HepG2 (cell line): Measurements from ENCODE around the gene BHLHE23. TPM values are rescaled to one million over a fixed set of nuclear protein-coding genes. Genes with fewer than 3 reads are reported as not detected.

Experiments
- ATAC-seq: fragments of 200-7000 bp; cut with Tn5 transposase; 3 replicates; pipeline ENCODE4 v1.9.1; 2020; ENCODE audit warnings: mild to moderate bottlenecking, moderate library complexity
- BruUV-seq: library from RNA; stranded (reverse); fragments of 400-500 nt; replicated peaks from 2 replicates; lab custom pipeline; 2021; lab: Mats Ljungman, UMichigan
- CTCF ChIA-PET: fragments of 300-600 bp; formaldehyde crosslinking; extraction: SDS; loops from one replicate; lab custom pipeline; 2021; ENCODE audit warnings: low total read pairs, inconsistent platforms, low intra/inter-chr PET ratio; lab: Yijun Ruan, JAX
- POLR2A ChIA-PET: fragments of 350-600 bp; sonication (Branson Sonifier 250); formaldehyde crosslinking; loops from one replicate; lab custom pipeline; 2020; ENCODE audit warnings: antibody characterized with exemption, inconsistent platforms; lab: Yijun Ruan, JAX
- DNase-seq: peaks from one replicate; pipeline ENCODE4 v3.0.0-alpha.2; 2015; ENCODE audit warnings: low spot score
- FAIRE-seq: peaks from 3 replicates; lab custom pipeline; 2011; peaks lifted over from hg19 to GRCh38; lab: Jason Lieb, UNC
- H2AFZ ChIP-seq: one replicate; pipeline ENCODE4 v1.6.1; 2011; ENCODE audit warnings: low read length, inconsistent platforms
- H3K27ac ChIP-seq: fragments of 300-600 bp; 3 replicates; pipeline ENCODE4 v1.8.0; 2011; ENCODE audit warnings: mixed run types, mild to moderate bottlenecking, mixed read lengths, low read length, inconsistent platforms; ENCODE audit not compliant: insufficient read depth; ENCODE audit errors: extremely low read length
- H3K27me3 ChIP-seq, 2 experiments: fragments of 200-600 bp in 1 of 2; 2 replicates in 1 of 2; 3 replicates in 1 of 2; pipeline versions ENCODE4 v1.6.0 to v1.8.0; 2011; ENCODE audit warnings: low read length in 2 of 2, mild to moderate bottlenecking in 2 of 2, moderate library complexity in 2 of 2, inconsistent platforms in 1 of 2; ENCODE audit not compliant: insufficient read depth in 2 of 2, control insufficient read depth in 1 of 2
- H3K36me3 ChIP-seq, 2 experiments: fragments of 200-600 bp in 1 of 2; replicated peaks in 1 of 2; 2 replicates in 1 of 2; 3 replicates in 1 of 2; pipeline versions ENCODE4 v1.5.1 to v1.8.0; 2011; ENCODE audit warnings: low read length in 2 of 2, inconsistent platforms in 1 of 2; ENCODE audit not compliant: insufficient read depth in 2 of 2, control insufficient read depth in 1 of 2
- H3K4me1 ChIP-seq: 2 replicates; pipeline ENCODE4 v1.5.1; 2012; ENCODE audit warnings: low read length, inconsistent platforms; ENCODE audit not compliant: insufficient read depth
- H3K4me2 ChIP-seq: 2 replicates; pipeline ENCODE4 v1.6.0; 2011; ENCODE audit warnings: low read depth, low read length, inconsistent platforms
- H3K4me3 ChIP-seq, 3 experiments: fragments of 200-600 bp in 1 of 3; sonication (generic), shearing (Covaris generic) in 1 of 3; replicated peaks in 1 of 3; 2 replicates each; pipeline ENCODE4 v1.5.1; 2011 to 2016; ENCODE audit warnings: low read length in 3 of 3, inconsistent platforms in 2 of 3, low read depth in 2 of 3, mild to moderate bottlenecking in 2 of 3, control low read depth in 1 of 3, mixed read lengths in 1 of 3; ENCODE audit not compliant: insufficient read depth in 1 of 3
- H3K79me2 ChIP-seq: one replicate; pipeline ENCODE4 v1.6.1; 2011; ENCODE audit warnings: low read length, inconsistent platforms; ENCODE audit not compliant: insufficient read depth
- H3K9ac ChIP-seq: 2 replicates; pipeline ENCODE4 v1.6.0; 2011; ENCODE audit warnings: mild to moderate bottlenecking, low read depth, low read length, inconsistent platforms; ENCODE audit not compliant: insufficient read depth
- H3K9me3 ChIP-seq: 2 replicates; pipeline ENCODE4 v1.5.1; 2012; ENCODE audit warnings: mild to moderate bottlenecking, low read length
- H4K20me1 ChIP-seq: 2 replicates; pipeline ENCODE4 v1.6.0; 2011; ENCODE audit warnings: inconsistent platforms, mild to moderate bottlenecking, low read length, moderate library complexity; ENCODE audit not compliant: insufficient read depth
- BRCA1 ChIP-seq: sonication (generic); formaldehyde crosslinking; IDR thresholded peaks from 2 replicates; pipeline ENCODE4 v1.4.0; 2020; ENCODE audit warnings: missing genetic modification reagents
- EZH2 ChIP-seq: conservative IDR thresholded peaks from 2 replicates; pipeline ENCODE4 v1.6.1; 2012; ENCODE audit warnings: mild to moderate bottlenecking, low read depth, low read length, moderate library complexity
- JARID2 ChIP-seq: sonication (generic); formaldehyde crosslinking; IDR thresholded peaks from 2 replicates; pipeline ENCODE4 v1.8.1; 2023; ENCODE audit warnings: missing genetic modification reagents, inconsistent platforms; ENCODE audit not compliant: insufficient replicate concordance
- ZFX ChIP-seq: sonication (generic); formaldehyde crosslinking; IDR thresholded peaks from 2 replicates; pipeline ENCODE4 v1.4.0; 2020; ENCODE audit warnings: mild to moderate bottlenecking, low read depth, missing genetic modification reagents, moderate library complexity
- WGBS: methylation state at CpG from one replicate; pipeline ENCODE4 v1.1.6; 2017; ENCODE audit warnings: low lambda C conversion rate; 5-methylcytosine and 5-hydroxymethylcytosine counted together
- in situ Hi-C: cut with HindIII; loops from 2 replicates; pipeline ENCODE4 v1.10.0; 2017; ENCODE audit warnings: low pct_unique_long_range_greater_than_20kb; ENCODE audit not compliant: extremely low pct_ligation_motif_present
- intact Hi-C: fragments of 100-400 bp; cut with micrococcal nuclease; formaldehyde crosslinking; loops from one replicate; pipeline ENCODE4 v1.10.0; 2022; ENCODE audit not compliant: unreplicated experiment
- polyA plus RNA-seq, 8 experiments: library from polyadenylated mRNA; depleted of rRNA in 3 of 8; stranded (reverse) in 7 of 8; unstranded in 1 of 8; fragments of >200 nt; fragmentation: Illumina TruSeq in 4 of 8; extraction: Trizol in 4 of 8; gene quantifications; 2 replicates each; pipeline versions ENCODE4 v1.2.1 to v1.2.3, GENCODE V29; 2011 to 2016; ENCODE audit warnings: low read depth in 4 of 8, missing spikeins in 1 of 8, mixed read lengths in 1 of 8; ENCODE audit not compliant: insufficient read depth in 1 of 8
- total RNA-seq, 5 experiments: library from RNA; depleted of rRNA; stranded (reverse); fragments of >200 nt; fragmentation: Illumina TruSeq; extraction: Trizol; gene quantifications; 2 replicates each; pipeline ENCODE4 v1.2.3, GENCODE V29; 2016; ENCODE audit warnings: low read depth in 1 of 5
- TF ChIP-seq, protein P1 (sequence below): sonication (generic); formaldehyde crosslinking; IDR thresholded peaks from 2 replicates; pipeline ENCODE4 v1.4.0; 2020; ENCODE audit warnings: missing genetic modification reagents
- TF ChIP-seq, protein P2 (sequence below): sonication (generic); formaldehyde crosslinking; IDR thresholded peaks from 2 replicates; pipeline ENCODE4 v1.5.0; 2020; ENCODE audit warnings: mild to moderate bottlenecking, missing genetic modification reagents
- TF ChIP-seq, protein P3 (sequence below): IDR thresholded peaks from 2 replicates; pipeline ENCODE4 v1.6.1; 2016; ENCODE audit warnings: low read depth, missing genetic modification reagents, missing compliant biosample characterization
- TF ChIP-seq, protein P4 (sequence below): sonication (generic); formaldehyde crosslinking; IDR thresholded peaks from 2 replicates; pipeline ENCODE4 v1.4.0; 2020; ENCODE audit warnings: mild to moderate bottlenecking, missing genetic modification reagents

BHLHE23 gene
- total and polyA plus RNA-seq, 2 of the 13 experiments (the other 11 are each of a cell fraction or from before 2014, with no cell fraction given): not detected

DNA sequence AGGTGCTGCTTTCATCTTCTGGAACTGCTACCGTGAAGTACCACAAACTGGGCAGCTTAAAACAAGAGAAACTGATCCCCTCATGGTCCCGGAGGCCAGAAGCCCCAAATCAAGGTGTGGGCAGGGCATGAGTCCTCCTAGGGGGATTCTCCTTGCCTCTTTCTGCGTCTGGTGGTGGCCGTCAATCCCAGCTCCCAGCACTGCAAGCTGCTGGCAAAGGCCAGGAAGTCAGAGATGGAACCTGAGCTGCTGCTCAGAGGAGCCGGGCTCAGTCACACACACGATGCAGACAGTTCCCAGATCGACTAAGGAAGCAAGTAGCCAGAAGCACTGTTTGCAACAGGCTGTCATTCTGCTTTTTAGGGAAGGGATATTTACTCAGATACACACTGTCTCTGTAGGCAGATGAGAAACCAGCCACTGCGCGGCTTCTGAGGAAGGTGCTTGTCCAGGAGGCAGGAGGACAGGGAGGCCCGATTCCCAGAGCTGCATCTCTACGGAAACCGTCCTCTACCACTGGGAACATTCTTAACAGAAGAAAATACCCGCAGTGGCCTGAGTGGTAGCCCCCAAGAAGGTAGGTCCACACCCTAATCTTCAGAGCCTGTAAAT lies 15.5 kb downstream of the BHLHE23 start:
- ChIA-PET POLR2A (no interaction called here), CTCF (no interaction called here)
- WGBS: 6% methylated on average over 13 of the region's 13 CpGs
- intact Hi-C loops: no loop called here
- H3K27me3 ChIP-seq: peaks cover 51 to 87% of the 10 kb centered on the region in 2 experiments
- no peaks in the 10 kb centered on the region for H3K9me3 ChIP-seq
- H3K4me2 ChIP-seq: no peak overlapping the region
- H3K4me1 ChIP-seq: no peaks in the 10 kb centered on the region
- DNase-seq: no peak
- BruUV-seq: no TSS peak
- H2AFZ ChIP-seq: no peak overlapping the region
- no peak overlapping the region for H3K9ac ChIP-seq
- no peak overlapping the region for H3K4me3 ChIP-seq
- no peak for FAIRE-seq
- in situ Hi-C loops: no loop called here
- H3K79me2 ChIP-seq: no peaks in the 10 kb centered on the region
- TF ChIP-seq BRCA1 (CRISPR knock-in tag): no peak
- TF ChIP-seq, protein P1, sequence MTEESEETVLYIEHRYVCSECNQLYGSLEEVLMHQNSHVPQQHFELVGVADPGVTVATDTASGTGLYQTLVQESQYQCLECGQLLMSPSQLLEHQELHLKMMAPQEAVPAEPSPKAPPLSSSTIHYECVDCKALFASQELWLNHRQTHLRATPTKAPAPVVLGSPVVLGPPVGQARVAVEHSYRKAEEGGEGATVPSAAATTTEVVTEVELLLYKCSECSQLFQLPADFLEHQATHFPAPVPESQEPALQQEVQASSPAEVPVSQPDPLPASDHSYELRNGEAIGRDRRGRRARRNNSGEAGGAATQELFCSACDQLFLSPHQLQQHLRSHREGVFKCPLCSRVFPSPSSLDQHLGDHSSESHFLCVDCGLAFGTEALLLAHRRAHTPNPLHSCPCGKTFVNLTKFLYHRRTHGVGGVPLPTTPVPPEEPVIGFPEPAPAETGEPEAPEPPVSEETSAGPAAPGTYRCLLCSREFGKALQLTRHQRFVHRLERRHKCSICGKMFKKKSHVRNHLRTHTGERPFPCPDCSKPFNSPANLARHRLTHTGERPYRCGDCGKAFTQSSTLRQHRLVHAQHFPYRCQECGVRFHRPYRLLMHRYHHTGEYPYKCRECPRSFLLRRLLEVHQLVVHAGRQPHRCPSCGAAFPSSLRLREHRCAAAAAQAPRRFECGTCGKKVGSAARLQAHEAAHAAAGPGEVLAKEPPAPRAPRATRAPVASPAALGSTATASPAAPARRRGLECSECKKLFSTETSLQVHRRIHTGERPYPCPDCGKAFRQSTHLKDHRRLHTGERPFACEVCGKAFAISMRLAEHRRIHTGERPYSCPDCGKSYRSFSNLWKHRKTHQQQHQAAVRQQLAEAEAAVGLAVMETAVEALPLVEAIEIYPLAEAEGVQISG: no peak
- TF ChIP-seq, protein P2, sequence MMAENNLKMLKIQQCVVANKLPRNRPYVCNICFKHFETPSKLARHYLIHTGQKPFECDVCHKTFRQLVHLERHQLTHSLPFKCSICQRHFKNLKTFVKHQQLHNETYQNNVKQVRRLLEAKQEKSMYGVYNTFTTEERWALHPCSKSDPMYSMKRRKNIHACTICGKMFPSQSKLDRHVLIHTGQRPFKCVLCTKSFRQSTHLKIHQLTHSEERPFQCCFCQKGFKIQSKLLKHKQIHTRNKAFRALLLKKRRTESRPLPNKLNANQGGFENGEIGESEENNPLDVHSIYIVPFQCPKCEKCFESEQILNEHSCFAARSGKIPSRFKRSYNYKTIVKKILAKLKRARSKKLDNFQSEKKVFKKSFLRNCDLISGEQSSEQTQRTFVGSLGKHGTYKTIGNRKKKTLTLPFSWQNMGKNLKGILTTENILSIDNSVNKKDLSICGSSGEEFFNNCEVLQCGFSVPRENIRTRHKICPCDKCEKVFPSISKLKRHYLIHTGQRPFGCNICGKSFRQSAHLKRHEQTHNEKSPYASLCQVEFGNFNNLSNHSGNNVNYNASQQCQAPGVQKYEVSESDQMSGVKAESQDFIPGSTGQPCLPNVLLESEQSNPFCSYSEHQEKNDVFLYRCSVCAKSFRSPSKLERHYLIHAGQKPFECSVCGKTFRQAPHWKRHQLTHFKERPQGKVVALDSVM (CRISPR knock-in tag): no peak
- TF ChIP-seq JARID2: no peak
- TF ChIP-seq EZH2: peak; percentile 92
- TF ChIP-seq, protein P3, sequence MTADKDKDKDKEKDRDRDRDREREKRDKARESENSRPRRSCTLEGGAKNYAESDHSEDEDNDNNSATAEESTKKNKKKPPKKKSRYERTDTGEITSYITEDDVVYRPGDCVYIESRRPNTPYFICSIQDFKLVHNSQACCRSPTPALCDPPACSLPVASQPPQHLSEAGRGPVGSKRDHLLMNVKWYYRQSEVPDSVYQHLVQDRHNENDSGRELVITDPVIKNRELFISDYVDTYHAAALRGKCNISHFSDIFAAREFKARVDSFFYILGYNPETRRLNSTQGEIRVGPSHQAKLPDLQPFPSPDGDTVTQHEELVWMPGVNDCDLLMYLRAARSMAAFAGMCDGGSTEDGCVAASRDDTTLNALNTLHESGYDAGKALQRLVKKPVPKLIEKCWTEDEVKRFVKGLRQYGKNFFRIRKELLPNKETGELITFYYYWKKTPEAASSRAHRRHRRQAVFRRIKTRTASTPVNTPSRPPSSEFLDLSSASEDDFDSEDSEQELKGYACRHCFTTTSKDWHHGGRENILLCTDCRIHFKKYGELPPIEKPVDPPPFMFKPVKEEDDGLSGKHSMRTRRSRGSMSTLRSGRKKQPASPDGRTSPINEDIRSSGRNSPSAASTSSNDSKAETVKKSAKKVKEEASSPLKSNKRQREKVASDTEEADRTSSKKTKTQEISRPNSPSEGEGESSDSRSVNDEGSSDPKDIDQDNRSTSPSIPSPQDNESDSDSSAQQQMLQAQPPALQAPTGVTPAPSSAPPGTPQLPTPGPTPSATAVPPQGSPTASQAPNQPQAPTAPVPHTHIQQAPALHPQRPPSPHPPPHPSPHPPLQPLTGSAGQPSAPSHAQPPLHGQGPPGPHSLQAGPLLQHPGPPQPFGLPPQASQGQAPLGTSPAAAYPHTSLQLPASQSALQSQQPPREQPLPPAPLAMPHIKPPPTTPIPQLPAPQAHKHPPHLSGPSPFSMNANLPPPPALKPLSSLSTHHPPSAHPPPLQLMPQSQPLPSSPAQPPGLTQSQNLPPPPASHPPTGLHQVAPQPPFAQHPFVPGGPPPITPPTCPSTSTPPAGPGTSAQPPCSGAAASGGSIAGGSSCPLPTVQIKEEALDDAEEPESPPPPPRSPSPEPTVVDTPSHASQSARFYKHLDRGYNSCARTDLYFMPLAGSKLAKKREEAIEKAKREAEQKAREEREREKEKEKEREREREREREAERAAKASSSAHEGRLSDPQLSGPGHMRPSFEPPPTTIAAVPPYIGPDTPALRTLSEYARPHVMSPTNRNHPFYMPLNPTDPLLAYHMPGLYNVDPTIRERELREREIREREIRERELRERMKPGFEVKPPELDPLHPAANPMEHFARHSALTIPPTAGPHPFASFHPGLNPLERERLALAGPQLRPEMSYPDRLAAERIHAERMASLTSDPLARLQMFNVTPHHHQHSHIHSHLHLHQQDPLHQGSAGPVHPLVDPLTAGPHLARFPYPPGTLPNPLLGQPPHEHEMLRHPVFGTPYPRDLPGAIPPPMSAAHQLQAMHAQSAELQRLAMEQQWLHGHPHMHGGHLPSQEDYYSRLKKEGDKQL: no peak
- TF ChIP-seq ZFX (CRISPR knock-in tag): no peak
- TF ChIP-seq, protein P4, sequence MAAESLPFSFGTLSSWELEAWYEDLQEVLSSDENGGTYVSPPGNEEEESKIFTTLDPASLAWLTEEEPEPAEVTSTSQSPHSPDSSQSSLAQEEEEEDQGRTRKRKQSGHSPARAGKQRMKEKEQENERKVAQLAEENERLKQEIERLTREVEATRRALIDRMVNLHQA (CRISPR knock-in tag): no peak
- TF ChIP-seq, all 625 proteins: peak for 1
- Histone ChIP-seq H3K27ac (no peak overlapping the region), H4K20me1 (peaks cover 3% of the 10 kb centered on the region; the same call in 1 of the 2 replicates), H3K36me3 (no peaks in the 10 kb centered on the region)
- peak; percentile 24 for ATAC-seq
